ENCODE measurements around the gene WSCD2. TPM values are rescaled to one million over a fixed set of nuclear protein-coding genes. Genes with fewer than 3 reads are reported as not detected.

Gene WSCD2
- total RNA-seq, 1 donor from 2014 or later: 1.4 TPM

GRCh38 chr12:108166505-108166904, 37.4 kb downstream of the WSCD2 start:
- H3K36me3 Mint-ChIP-seq (ENCODE audit: unreplicated experiment): no peaks in the 10 kb centered on the region
- H3K4me1 Mint-ChIP-seq (ENCODE audit: low read depth, unreplicated experiment): no peaks in the 10 kb centered on the region
- no peaks in the 10 kb centered on the region for H3K27me3 Mint-ChIP-seq (ENCODE audit: unreplicated experiment)
- H3K9me3 Mint-ChIP-seq (ENCODE audit: unreplicated experiment): peaks cover 1% of the 10 kb centered on the region
- H3K27ac Mint-ChIP-seq (ENCODE audit: unreplicated experiment): no peak overlapping the region
- no peak for DNase-seq
- no peak overlapping the region for H3K4me3 Mint-ChIP-seq (ENCODE audit: unreplicated experiment)
- TF ChIP-seq CTCF (IDR thresholded peaks at IDR 0.05; ENCODE audit: partially characterized antibody, unreplicated experiment): no peak

GRCh38 chr12:108167974-108168373, 38.9 kb downstream of the WSCD2 start:
- TF ChIP-seq CTCF (IDR thresholded peaks at IDR 0.05; ENCODE audit: partially characterized antibody, unreplicated experiment): no peak

GRCh38 chr12:108169708-108170107, 40.6 kb downstream of the WSCD2 start:
- no peaks in the 10 kb centered on the region for H3K4me1 Mint-ChIP-seq (ENCODE audit: low read depth, unreplicated experiment)
- no peak for TF ChIP-seq CTCF (IDR thresholded peaks at IDR 0.05; ENCODE audit: partially characterized antibody, unreplicated experiment)
- H3K36me3 Mint-ChIP-seq (ENCODE audit: unreplicated experiment): no peaks in the 10 kb centered on the region
- peaks cover 3% of the 10 kb centered on the region for H3K27me3 Mint-ChIP-seq (ENCODE audit: unreplicated experiment)
- H3K27ac Mint-ChIP-seq (ENCODE audit: unreplicated experiment): no peak overlapping the region
- H3K4me3 Mint-ChIP-seq (ENCODE audit: unreplicated experiment): no peak overlapping the region
- peaks cover 1% of the 10 kb centered on the region for H3K9me3 Mint-ChIP-seq (ENCODE audit: unreplicated experiment)
- no peak for DNase-seq

More at GRCh38 chr12:108167974-108168373, 38.9 kb downstream of the WSCD2 start:
- Mint-ChIP-seq H3K27ac (ENCODE audit: unreplicated experiment) (no peak overlapping the region), H3K4me3 (ENCODE audit: unreplicated experiment) (no peak overlapping the region), H3K4me1 (ENCODE audit: low read depth, unreplicated experiment) (no peaks in the 10 kb centered on the region), H3K27me3 (ENCODE audit: unreplicated experiment) (no peaks in the 10 kb centered on the region), H3K36me3 (ENCODE audit: unreplicated experiment) (no peaks in the 10 kb centered on the region), H3K9me3 (ENCODE audit: unreplicated experiment) (peaks cover 1% of the 10 kb centered on the region)
- DNase-seq: no peak

GRCh38 chr12:108170164-108170563, 41.1 kb downstream of the WSCD2 start:
- Mint-ChIP-seq H3K36me3 (ENCODE audit: unreplicated experiment) (no peaks in the 10 kb centered on the region), H3K9me3 (ENCODE audit: unreplicated experiment) (peaks cover 1% of the 10 kb centered on the region), H3K4me1 (ENCODE audit: low read depth, unreplicated experiment) (no peaks in the 10 kb centered on the region), H3K27ac (ENCODE audit: unreplicated experiment) (no peak overlapping the region), H3K27me3 (ENCODE audit: unreplicated experiment) (peaks cover 3% of the 10 kb centered on the region), H3K4me3 (ENCODE audit: unreplicated experiment) (no peak overlapping the region)
- no peak for TF ChIP-seq CTCF (IDR thresholded peaks at IDR 0.05; ENCODE audit: partially characterized antibody, unreplicated experiment)
- no peak for DNase-seq

GRCh38 chr12:108172033-108172432, 42.9 kb downstream of the WSCD2 start:
- no peak overlapping the region for H3K27ac Mint-ChIP-seq (ENCODE audit: unreplicated experiment)
- no peak for TF ChIP-seq CTCF (IDR thresholded peaks at IDR 0.05; ENCODE audit: partially characterized antibody, unreplicated experiment)
- DNase-seq: no peak
- H3K36me3 Mint-ChIP-seq (ENCODE audit: unreplicated experiment): no peaks in the 10 kb centered on the region
- H3K9me3 Mint-ChIP-seq (ENCODE audit: unreplicated experiment): peaks cover 1% of the 10 kb centered on the region
- no peaks in the 10 kb centered on the region for H3K4me1 Mint-ChIP-seq (ENCODE audit: low read depth, unreplicated experiment)
- H3K27me3 Mint-ChIP-seq (ENCODE audit: unreplicated experiment): peaks cover 3% of the 10 kb centered on the region
- no peak overlapping the region for H3K4me3 Mint-ChIP-seq (ENCODE audit: unreplicated experiment)
